Breast epithelium (tissue), 3 donors: ENCODE measurements around the gene NAA38.

ENCODE experiments used
- CTCF ChIP-seq, 3 donors: fragments of 450-650 bp; IDR thresholded peaks; one replicate each; pipeline ENCODE4 v1.5.1; 2016 to 2017; ENCODE audit warnings: antibody characterized with exemption in 3 of 3, mild to moderate bottlenecking in 3 of 3, moderate library complexity in 3 of 3
- POLR2A ChIP-seq: fragments of 450-650 bp; IDR thresholded peaks from one replicate; pipeline ENCODE4 v1.6.1; 2016; ENCODE audit warnings: antibody characterized with exemption, mild to moderate bottlenecking, moderate library complexity
- POLR2AphosphoS5 ChIP-seq, 3 donors: sonication (generic); formaldehyde crosslinking; IDR thresholded peaks; one replicate each; pipeline ENCODE4 v1.6.1; 2017; ENCODE audit warnings: antibody characterized with exemption in 3 of 3

GRCh38 chr17:7855660-7856010 is 1.7 kb downstream of the NAA38 start:
- TF ChIP-seq POLR2A, result no peak
- no peak for TF ChIP-seq CTCF (IDR thresholded peaks at IDR 0.05)
- TF ChIP-seq POLR2AphosphoS5 (IDR thresholded peaks at IDR 0.05), result no peak
